ENCODE measurements around the gene FTH1. TPM values are rescaled to one million over a fixed set of nuclear protein-coding genes. Genes with fewer than 3 reads are reported as not detected.
A peak's percentile ranks its signal among the peaks of the same experiment; 100 is the strongest.

FTH1 gene
- total and polyA plus RNA-seq, 2 of the 13 experiments (the other 11 are each of a cell fraction or from before 2014, with no cell fraction given) = 607 to 760 TPM

DNA sequence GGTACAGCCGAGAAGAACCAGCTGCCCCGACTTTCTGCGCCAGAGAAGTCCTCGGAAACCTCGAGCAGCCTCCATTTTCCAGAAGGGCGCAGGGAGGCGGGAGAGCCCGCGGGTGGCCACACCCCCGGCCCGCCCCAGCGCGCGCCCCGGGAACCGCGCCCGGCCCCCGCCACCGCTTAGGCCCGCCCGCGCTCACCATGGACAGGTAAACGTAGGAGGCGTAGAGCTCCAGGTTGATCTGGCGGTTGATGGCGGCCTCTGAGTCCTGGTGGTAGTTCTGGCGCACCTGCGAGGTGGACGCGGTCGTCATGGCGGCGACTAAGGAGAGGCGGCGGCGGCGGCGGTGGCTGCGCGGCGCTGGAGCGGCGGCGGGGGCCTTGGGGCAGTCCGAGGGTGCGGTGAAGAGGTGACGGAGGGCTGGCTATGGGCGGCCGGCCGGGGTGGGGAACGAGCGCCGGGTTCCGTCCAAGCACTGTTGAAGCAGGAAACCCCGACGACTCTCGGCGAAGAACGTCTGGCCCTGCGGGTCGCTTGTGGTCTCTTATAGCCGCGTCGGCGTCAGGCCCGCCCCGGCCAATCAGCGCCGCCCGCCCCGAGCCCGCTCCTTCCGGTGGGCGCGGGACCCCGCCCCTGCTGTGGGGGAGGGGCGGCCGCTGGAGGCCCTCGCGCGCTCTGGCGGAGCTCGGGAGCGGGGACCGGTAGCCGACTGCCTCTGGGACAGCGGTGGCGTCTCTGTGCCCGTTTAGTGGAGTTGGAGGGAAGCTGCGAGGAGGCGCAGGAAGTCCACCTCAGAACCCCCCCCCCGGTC is at the start of gene FTH1 (continued):
- TF ChIP-seq, protein P1, sequence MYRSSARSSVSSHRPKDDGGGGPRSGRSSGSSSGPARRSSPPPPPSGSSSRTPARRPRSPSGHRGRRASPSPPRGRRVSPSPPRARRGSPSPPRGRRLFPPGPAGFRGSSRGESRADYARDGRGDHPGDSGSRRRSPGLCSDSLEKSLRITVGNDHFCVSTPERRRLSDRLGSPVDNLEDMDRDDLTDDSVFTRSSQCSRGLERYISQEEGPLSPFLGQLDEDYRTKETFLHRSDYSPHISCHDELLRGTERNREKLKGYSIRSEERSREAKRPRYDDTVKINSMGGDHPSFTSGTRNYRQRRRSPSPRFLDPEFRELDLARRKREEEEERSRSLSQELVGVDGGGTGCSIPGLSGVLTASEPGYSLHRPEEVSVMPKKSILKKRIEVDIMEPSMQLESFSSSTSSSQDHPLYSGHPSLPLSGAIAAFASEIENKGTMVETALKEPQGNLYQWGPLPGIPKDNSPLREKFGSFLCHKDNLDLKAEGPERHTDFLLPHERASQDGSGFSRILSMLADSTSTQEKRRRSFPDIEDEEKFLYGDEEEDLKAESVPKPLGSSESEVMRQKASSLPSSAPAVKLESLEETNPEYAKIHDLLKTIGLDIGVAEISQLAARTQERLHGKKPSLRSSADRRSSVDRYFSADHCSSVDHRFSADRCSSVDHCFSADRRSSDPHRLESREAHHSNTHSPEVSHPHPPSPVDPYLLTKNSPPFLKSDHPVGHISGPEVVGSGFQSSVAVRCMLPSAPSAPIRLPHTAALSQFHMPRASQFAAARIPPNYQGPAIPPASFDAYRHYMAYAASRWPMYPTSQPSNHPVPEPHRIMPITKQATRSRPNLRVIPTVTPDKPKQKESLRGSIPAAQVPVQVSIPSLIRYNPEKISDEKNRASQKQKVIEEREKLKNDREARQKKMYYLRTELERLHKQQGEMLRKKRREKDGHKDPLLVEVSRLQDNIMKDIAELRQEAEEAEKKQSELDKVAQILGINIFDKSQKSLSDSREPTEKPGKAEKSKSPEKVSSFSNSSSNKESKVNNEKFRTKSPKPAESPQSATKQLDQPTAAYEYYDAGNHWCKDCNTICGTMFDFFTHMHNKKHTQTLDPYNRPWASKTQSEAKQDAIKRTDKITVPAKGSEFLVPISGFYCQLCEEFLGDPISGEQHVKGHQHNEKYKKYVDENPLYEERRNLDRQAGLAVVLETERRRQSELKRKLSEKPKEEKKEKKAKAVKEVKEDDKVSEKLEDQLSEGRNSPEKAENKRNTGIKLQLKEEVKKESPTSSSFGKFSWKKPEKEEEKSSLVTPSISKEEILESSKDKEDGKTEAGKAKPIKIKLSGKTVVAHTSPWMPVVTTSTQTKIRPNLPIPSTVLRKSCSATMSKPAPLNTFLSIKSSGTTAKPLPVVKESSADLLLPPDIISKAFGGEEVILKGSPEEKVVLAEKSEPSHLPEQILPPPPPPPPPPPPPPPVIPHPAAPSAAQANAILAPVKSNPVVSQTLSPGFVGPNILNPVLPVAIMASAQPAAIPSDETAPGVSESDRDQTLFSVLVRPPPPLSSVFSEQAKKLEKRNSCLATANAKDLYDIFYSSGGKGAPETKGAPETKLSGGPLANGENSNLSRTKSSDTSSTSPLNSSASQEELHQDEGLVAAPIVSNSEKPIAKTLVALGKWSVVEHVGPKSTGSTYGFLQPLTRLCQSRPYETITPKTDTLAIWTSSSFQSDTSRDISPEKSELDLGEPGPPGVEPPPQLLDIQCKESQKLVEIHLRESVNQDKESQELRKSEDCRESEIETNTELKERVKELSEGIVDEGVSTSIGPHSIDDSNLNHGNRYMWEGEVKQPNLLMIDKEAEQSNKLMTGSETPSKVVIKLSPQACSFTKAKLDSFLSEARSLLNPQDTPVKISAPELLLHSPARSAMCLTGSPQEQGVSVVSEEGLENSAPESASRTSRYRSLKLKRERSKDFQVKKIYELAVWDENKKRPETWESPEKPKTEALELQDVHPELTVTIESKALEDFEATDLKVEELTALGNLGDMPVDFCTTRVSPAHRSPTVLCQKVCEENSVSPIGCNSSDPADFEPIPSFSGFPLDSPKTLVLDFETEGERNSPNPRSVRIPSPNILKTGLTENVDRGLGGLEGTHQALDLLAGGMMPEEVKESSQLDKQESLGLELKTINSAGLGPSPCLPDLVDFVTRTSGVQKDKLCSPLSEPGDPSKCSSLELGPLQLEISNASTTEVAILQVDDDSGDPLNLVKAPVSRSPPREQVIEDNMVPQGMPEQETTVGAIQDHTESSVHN (CRISPR knock-in tag; IDR thresholded peaks at IDR 0.05) = no peak; the same call in 1 of the 2 replicates
- TF ChIP-seq MIER2 (CRISPR knock-in tag; IDR thresholded peaks at IDR 0.05) (no peak), SOX5 (CRISPR knock-in tag; IDR thresholded peaks at IDR 0.05; ENCODE audit: borderline replicate concordance) (peak; percentile 20; the same call in 1 of the 2 replicates), ZNF562 (CRISPR knock-in tag; IDR thresholded peaks at IDR 0.05; ENCODE audit: borderline replicate concordance) (no peak), NFATC3 (CRISPR knock-in tag; IDR thresholded peaks at IDR 0.05) (no peak), ATF7-NPFF (CRISPR knock-in tag; IDR thresholded peaks at IDR 0.05; ENCODE audit: low read depth) (peak; percentile 76; the same call in 1 of the 2 replicates), ZNF775 (CRISPR knock-in tag; IDR thresholded peaks at IDR 0.05; ENCODE audit: borderline replicate concordance) (no peak), ZBTB7B (CRISPR knock-in tag; IDR thresholded peaks at IDR 0.05) (no peak), SRY (CRISPR knock-in tag; IDR thresholded peaks at IDR 0.05) (peak; percentile 10), JUNB (CRISPR knock-in tag; IDR thresholded peaks at IDR 0.05; ENCODE audit: borderline replicate concordance) (0 out of 2 replicates have a peak, but pooled peaks have one; percentile 39)
- TF ChIP-seq, protein P2, sequence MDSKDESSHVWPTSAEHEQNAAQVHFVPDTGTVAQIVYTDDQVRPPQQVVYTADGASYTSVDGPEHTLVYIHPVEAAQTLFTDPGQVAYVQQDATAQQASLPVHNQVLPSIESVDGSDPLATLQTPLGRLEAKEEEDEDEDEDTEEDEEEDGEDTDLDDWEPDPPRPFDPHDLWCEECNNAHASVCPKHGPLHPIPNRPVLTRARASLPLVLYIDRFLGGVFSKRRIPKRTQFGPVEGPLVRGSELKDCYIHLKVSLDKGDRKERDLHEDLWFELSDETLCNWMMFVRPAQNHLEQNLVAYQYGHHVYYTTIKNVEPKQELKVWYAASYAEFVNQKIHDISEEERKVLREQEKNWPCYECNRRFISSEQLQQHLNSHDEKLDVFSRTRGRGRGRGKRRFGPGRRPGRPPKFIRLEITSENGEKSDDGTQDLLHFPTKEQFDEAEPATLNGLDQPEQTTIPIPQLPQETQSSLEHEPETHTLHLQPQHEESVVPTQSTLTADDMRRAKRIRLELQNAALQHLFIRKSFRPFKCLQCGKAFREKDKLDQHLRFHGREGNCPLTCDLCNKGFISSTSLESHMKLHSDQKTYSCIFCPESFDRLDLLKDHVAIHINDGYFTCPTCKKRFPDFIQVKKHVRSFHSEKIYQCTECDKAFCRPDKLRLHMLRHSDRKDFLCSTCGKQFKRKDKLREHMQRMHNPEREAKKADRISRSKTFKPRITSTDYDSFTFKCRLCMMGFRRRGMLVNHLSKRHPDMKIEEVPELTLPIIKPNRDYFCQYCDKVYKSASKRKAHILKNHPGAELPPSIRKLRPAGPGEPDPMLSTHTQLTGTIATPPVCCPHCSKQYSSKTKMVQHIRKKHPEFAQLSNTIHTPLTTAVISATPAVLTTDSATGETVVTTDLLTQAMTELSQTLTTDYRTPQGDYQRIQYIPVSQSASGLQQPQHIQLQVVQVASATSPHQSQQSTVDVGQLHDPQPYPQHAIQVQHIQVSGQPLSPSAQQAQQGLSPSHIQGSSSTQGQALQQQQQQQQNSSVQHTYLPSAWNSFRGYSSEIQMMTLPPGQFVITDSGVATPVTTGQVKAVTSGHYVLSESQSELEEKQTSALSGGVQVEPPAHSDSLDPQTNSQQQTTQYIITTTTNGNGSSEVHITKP (CRISPR knock-in tag; IDR thresholded peaks at IDR 0.05; ENCODE audit: low read depth) = 0 out of 2 replicates have a peak, but pooled peaks have one; percentile 10
- TF ChIP-seq, protein P3, sequence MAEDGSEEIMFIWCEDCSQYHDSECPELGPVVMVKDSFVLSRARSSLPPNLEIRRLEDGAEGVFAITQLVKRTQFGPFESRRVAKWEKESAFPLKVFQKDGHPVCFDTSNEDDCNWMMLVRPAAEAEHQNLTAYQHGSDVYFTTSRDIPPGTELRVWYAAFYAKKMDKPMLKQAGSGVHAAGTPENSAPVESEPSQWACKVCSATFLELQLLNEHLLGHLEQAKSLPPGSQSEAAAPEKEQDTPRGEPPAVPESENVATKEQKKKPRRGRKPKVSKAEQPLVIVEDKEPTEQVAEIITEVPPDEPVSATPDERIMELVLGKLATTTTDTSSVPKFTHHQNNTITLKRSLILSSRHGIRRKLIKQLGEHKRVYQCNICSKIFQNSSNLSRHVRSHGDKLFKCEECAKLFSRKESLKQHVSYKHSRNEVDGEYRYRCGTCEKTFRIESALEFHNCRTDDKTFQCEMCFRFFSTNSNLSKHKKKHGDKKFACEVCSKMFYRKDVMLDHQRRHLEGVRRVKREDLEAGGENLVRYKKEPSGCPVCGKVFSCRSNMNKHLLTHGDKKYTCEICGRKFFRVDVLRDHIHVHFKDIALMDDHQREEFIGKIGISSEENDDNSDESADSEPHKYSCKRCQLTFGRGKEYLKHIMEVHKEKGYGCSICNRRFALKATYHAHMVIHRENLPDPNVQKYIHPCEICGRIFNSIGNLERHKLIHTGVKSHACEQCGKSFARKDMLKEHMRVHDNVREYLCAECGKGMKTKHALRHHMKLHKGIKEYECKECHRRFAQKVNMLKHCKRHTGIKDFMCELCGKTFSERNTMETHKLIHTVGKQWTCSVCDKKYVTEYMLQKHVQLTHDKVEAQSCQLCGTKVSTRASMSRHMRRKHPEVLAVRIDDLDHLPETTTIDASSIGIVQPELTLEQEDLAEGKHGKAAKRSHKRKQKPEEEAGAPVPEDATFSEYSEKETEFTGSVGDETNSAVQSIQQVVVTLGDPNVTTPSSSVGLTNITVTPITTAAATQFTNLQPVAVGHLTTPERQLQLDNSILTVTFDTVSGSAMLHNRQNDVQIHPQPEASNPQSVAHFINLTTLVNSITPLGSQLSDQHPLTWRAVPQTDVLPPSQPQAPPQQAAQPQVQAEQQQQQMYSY (CRISPR knock-in tag; IDR thresholded peaks at IDR 0.05) = no peak

Measured in HepG2 (cell line).